ENCODE results near the gene IL31RA.

IL31RA gene

GRCh38 chr5:55836191-55836590, 15.0 kb upstream of the IL31RA start:
- H3K36me3 ChIP-seq (replicated peaks; ENCODE audit: insufficient read depth, low read length) = no peaks in the 10 kb centered on the region
- no peaks in the 10 kb centered on the region for H3K9me3 ChIP-seq (replicated peaks; ENCODE audit: insufficient read depth, low read length)
- no peak for DNase-seq
- no peak overlapping the region for H3K4me3 ChIP-seq (ENCODE audit: low read length)
- no peaks in the 10 kb centered on the region for H3F3A ChIP-seq (ENCODE audit: insufficient read depth, low read length)
- no peaks in the 10 kb centered on the region for H3K9me2 ChIP-seq (replicated peaks; ENCODE audit: insufficient read depth, low read length)
- no peak overlapping the region for H3K27ac ChIP-seq (ENCODE audit: low read length)
- TF ChIP-seq EZH2 (optimal IDR thresholded peaks at IDR 0.05; ENCODE audit: low read depth, low read length) (no peak), EZH2phosphoT487 (IDR thresholded peaks at IDR 0.05; ENCODE audit: low read length) (no peak)
- TF ChIP-seq, protein P1, sequence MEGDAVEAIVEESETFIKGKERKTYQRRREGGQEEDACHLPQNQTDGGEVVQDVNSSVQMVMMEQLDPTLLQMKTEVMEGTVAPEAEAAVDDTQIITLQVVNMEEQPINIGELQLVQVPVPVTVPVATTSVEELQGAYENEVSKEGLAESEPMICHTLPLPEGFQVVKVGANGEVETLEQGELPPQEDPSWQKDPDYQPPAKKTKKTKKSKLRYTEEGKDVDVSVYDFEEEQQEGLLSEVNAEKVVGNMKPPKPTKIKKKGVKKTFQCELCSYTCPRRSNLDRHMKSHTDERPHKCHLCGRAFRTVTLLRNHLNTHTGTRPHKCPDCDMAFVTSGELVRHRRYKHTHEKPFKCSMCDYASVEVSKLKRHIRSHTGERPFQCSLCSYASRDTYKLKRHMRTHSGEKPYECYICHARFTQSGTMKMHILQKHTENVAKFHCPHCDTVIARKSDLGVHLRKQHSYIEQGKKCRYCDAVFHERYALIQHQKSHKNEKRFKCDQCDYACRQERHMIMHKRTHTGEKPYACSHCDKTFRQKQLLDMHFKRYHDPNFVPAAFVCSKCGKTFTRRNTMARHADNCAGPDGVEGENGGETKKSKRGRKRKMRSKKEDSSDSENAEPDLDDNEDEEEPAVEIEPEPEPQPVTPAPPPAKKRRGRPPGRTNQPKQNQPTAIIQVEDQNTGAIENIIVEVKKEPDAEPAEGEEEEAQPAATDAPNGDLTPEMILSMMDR (IDR thresholded peaks at IDR 0.05; ENCODE audit: low read length) = no peak
- H3K4me1 ChIP-seq (ENCODE audit: low read length) = no peaks in the 10 kb centered on the region
- H3K79me2 ChIP-seq (ENCODE audit: low read length) = no peaks in the 10 kb centered on the region
- no peak overlapping the region for H2AFZ ChIP-seq (ENCODE audit: low read length)
- H4K20me1 ChIP-seq (ENCODE audit: insufficient read depth, low read length) = no peaks in the 10 kb centered on the region
- H3K27me3 ChIP-seq (replicated peaks; ENCODE audit: insufficient read depth, low read length) = no peaks in the 10 kb centered on the region
- H3K4me2 ChIP-seq (ENCODE audit: low read depth, low read length) = no peak overlapping the region
- H3K9ac ChIP-seq (ENCODE audit: low read length) = no peak overlapping the region

DNA sequence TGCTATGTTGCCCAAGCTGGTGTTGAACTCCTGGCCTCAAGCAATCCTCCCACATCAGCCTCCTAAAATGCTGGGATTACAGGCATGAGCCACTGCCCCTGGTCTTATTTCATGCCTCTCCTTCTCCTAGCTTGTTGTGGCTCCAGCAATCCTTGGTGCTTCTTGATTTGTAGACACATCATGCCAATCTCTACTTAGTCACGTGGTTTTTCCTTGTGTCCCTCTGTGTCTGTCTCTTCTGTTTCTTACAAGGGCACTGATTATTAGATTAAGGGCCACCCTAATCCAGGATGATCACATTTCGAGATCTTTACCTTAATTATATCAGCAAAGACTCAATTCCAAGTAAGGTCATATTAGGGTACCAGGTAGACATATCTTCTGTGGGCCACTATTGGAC, 9.2 kb upstream of the IL31RA start:
- Histone ChIP-seq H3K9me2 (replicated peaks; ENCODE audit: insufficient read depth, low read length) (no peaks in the 10 kb centered on the region), H3F3A (ENCODE audit: insufficient read depth, low read length) (no peaks in the 10 kb centered on the region), H2AFZ (ENCODE audit: low read length) (no peak overlapping the region), H3K79me2 (ENCODE audit: low read length) (no peaks in the 10 kb centered on the region), H3K4me1 (ENCODE audit: low read length) (no peaks in the 10 kb centered on the region), H4K20me1 (ENCODE audit: insufficient read depth, low read length) (no peaks in the 10 kb centered on the region), H3K36me3 (replicated peaks; ENCODE audit: insufficient read depth, low read length) (no peaks in the 10 kb centered on the region), H3K27me3 (replicated peaks; ENCODE audit: insufficient read depth, low read length) (no peaks in the 10 kb centered on the region), H3K9me3 (replicated peaks; ENCODE audit: insufficient read depth, low read length) (no peaks in the 10 kb centered on the region), H3K4me2 (ENCODE audit: low read depth, low read length) (no peak overlapping the region), H3K27ac (ENCODE audit: low read length) (no peak overlapping the region), H3K4me3 (ENCODE audit: low read length) (no peak overlapping the region), H3K9ac (ENCODE audit: low read length) (no peak overlapping the region)
- no peak for DNase-seq
- no peak for TF ChIP-seq EZH2 (optimal IDR thresholded peaks at IDR 0.05; ENCODE audit: low read depth, low read length)
- TF ChIP-seq EZH2phosphoT487 (IDR thresholded peaks at IDR 0.05; ENCODE audit: low read length) = no peak
- TF ChIP-seq, protein P1 (IDR thresholded peaks at IDR 0.05; ENCODE audit: low read length) = no peak

- no peaks in the 10 kb centered on the region for H3K9me3 ChIP-seq (replicated peaks; ENCODE audit: insufficient read depth, low read length)
- H3K4me2 ChIP-seq (ENCODE audit: low read depth, low read length) = no peak overlapping the region
- no peaks in the 10 kb centered on the region for H3K79me2 ChIP-seq (ENCODE audit: low read length)
- H3K27ac ChIP-seq (ENCODE audit: low read length) = no peak overlapping the region
- no peaks in the 10 kb centered on the region for H3K36me3 ChIP-seq (replicated peaks; ENCODE audit: insufficient read depth, low read length)
- H3K4me1 ChIP-seq (ENCODE audit: low read length) = no peaks in the 10 kb centered on the region
- TF ChIP-seq, protein P1 (IDR thresholded peaks at IDR 0.05; ENCODE audit: low read length) = no peak
- TF ChIP-seq EZH2phosphoT487 (IDR thresholded peaks at IDR 0.05; ENCODE audit: low read length) (no peak), EZH2 (optimal IDR thresholded peaks at IDR 0.05; ENCODE audit: low read depth, low read length) (no peak)
- no peak overlapping the region for H2AFZ ChIP-seq (ENCODE audit: low read length)
- H3K4me3 ChIP-seq (ENCODE audit: low read length) = no peak overlapping the region
- H3K9me2 ChIP-seq (replicated peaks; ENCODE audit: insufficient read depth, low read length) = no peaks in the 10 kb centered on the region
- H3K27me3 ChIP-seq (replicated peaks; ENCODE audit: insufficient read depth, low read length) = no peaks in the 10 kb centered on the region
- no peak overlapping the region for H3K9ac ChIP-seq (ENCODE audit: low read length)
- DNase-seq = no peak
- H4K20me1 ChIP-seq (ENCODE audit: insufficient read depth, low read length) = no peaks in the 10 kb centered on the region
- H3F3A ChIP-seq (ENCODE audit: insufficient read depth, low read length) = no peaks in the 10 kb centered on the region
Measured at GRCh38 chr5:55847837-55848236, 3.3 kb upstream of the IL31RA start.

Data from MM.1S (cell line).